Thoracic aorta (tissue), 2 donors: ENCODE results near the gene CTCFL. TPM values are rescaled to one million over a fixed set of nuclear protein-coding genes. Genes with fewer than 3 reads are reported as not detected.

ENCODE experiments used
- ATAC-seq: fragments of 150-250 bp; one replicate; pipeline ENCODE4 v1.8.0; 2017; ENCODE audit warnings: low read depth; ENCODE audit not compliant: insufficient number of reproducible peaks, low FRiP score
- DNase-seq: peaks from one replicate; pipeline ENCODE4 v3.0.0-alpha.2; 2020; ENCODE audit warnings: low spot score
- H3K27ac ChIP-seq, 2 donors: fragments of 200-600 bp; sonication (generic); 1 replicate in 1 of 2; 2 replicates in 1 of 2; pipeline ENCODE4 v1.5.1; 2016; ENCODE audit warnings: mild to moderate bottlenecking in 2 of 2, moderate library complexity in 2 of 2
- H3K27me3 ChIP-seq: fragments of 200-600 bp; sonication (generic); replicated peaks from 2 replicates; pipeline ENCODE4 v1.6.0; 2016; ENCODE audit warnings: mild to moderate bottlenecking; ENCODE audit not compliant: insufficient read depth
- H3K36me3 ChIP-seq: fragments of 200-600 bp; sonication (generic); one replicate; pipeline ENCODE4 v1.5.1; 2016
- H3K4me1 ChIP-seq, 2 donors: fragments of 200-600 bp; sonication (generic); 1 replicate in 1 of 2; 2 replicates in 1 of 2; pipeline versions ENCODE4 v1.5.1 to v1.6.0; 2016; ENCODE audit warnings: low read depth in 2 of 2, mild to moderate bottlenecking in 1 of 2; ENCODE audit not compliant: control insufficient read depth in 1 of 2
- H3K4me3 ChIP-seq: fragments of 200-600 bp; sonication (generic); 2 replicates; pipeline ENCODE4 v1.5.1; 2016; ENCODE audit warnings: mild to moderate bottlenecking
- H3K9me3 ChIP-seq: fragments of 200-600 bp; sonication (generic); 2 replicates; pipeline ENCODE4 v1.5.1; 2016
- total RNA-seq, 2 donors: library from RNA; depleted of rRNA; stranded (reverse); fragments of >200 nt; gene quantifications; one replicate each; pipeline versions ENCODE4 v1.1.0 to v1.2.3, GENCODE V29; 2016
- TF ChIP-seq, protein P1 (sequence below): fragments of 200-600 bp; sonication (generic); IDR thresholded peaks from one replicate; pipeline ENCODE4 v1.5.1; 2019; ENCODE audit warnings: antibody characterized with exemption

CTCFL gene
- total RNA-seq, 2 donors from 2014 or later, result not detected

GRCh38 chr20:57526087-57526884 is 1.3 kb upstream of the CTCFL start:
- Histone ChIP-seq H3K27ac (no peak overlapping the region), H3K27me3 (no peaks in the 10 kb centered on the region), H3K36me3 (no peaks in the 10 kb centered on the region), H3K4me3 (no peak overlapping the region), H3K9me3 (no peaks in the 10 kb centered on the region), H3K4me1 (no peaks in the 10 kb centered on the region)
- no peak for DNase-seq
- TF ChIP-seq, protein P1, sequence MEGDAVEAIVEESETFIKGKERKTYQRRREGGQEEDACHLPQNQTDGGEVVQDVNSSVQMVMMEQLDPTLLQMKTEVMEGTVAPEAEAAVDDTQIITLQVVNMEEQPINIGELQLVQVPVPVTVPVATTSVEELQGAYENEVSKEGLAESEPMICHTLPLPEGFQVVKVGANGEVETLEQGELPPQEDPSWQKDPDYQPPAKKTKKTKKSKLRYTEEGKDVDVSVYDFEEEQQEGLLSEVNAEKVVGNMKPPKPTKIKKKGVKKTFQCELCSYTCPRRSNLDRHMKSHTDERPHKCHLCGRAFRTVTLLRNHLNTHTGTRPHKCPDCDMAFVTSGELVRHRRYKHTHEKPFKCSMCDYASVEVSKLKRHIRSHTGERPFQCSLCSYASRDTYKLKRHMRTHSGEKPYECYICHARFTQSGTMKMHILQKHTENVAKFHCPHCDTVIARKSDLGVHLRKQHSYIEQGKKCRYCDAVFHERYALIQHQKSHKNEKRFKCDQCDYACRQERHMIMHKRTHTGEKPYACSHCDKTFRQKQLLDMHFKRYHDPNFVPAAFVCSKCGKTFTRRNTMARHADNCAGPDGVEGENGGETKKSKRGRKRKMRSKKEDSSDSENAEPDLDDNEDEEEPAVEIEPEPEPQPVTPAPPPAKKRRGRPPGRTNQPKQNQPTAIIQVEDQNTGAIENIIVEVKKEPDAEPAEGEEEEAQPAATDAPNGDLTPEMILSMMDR, result no peak
- no peak for ATAC-seq

DNA sequence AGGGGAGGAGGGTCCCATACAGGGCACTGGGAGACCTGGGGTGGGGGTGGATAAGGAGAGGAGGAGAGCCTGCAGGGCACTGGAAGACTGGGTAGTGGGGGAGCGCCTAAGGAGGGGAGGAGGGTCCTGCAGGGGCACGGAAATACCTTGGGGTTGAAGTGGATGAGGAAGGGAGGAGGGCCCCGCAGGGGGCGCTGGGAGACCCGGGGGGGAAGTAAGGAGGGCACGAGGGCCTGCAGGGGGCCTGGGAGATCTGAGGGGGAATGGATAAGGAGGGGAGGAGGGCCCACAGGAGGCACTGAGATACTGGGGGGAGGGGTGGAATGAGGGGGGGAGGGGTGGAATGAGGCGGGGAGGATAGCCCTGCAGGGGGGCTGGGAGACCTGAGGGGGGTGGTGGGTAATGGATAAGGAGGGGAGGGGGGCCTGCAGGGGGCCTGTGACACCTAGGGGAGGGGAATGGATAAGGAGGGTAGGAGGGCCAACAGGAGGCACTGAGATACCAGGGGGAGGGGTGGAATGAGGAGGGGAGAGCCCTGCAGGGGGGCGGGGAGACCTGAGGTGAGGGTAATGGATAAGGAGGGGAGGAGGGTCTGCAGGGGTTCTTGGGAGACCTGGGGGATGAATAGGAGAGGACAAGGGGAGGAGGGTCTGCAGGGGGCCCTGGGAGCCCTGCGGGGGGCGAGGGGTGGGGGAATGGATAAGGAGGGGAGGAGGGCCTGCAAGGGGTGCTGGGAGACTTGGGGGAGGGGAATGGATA is 567 bp upstream of the CTCFL start:
- Histone ChIP-seq H3K27ac (no peak overlapping the region), H3K4me1 (no peaks in the 10 kb centered on the region), H3K27me3 (no peaks in the 10 kb centered on the region), H3K9me3 (no peaks in the 10 kb centered on the region), H3K36me3 (no peaks in the 10 kb centered on the region), H3K4me3 (no peak overlapping the region)
- no peak for DNase-seq
- no peak for ATAC-seq
- TF ChIP-seq, protein P1, result no peak

GRCh38 chr20:57523782-57524181 is 1.2 kb downstream of the CTCFL start:
- no peaks in the 10 kb centered on the region for H3K4me1 ChIP-seq
- no peaks in the 10 kb centered on the region for H3K9me3 ChIP-seq
- DNase-seq (no peak), ATAC-seq (no peak)
- no peak overlapping the region for H3K4me3 ChIP-seq
- no peaks in the 10 kb centered on the region for H3K36me3 ChIP-seq
- H3K27me3 ChIP-seq, result no peaks in the 10 kb centered on the region
- TF ChIP-seq, protein P1, result no peak
- H3K27ac ChIP-seq, result no peak overlapping the region

DNA sequence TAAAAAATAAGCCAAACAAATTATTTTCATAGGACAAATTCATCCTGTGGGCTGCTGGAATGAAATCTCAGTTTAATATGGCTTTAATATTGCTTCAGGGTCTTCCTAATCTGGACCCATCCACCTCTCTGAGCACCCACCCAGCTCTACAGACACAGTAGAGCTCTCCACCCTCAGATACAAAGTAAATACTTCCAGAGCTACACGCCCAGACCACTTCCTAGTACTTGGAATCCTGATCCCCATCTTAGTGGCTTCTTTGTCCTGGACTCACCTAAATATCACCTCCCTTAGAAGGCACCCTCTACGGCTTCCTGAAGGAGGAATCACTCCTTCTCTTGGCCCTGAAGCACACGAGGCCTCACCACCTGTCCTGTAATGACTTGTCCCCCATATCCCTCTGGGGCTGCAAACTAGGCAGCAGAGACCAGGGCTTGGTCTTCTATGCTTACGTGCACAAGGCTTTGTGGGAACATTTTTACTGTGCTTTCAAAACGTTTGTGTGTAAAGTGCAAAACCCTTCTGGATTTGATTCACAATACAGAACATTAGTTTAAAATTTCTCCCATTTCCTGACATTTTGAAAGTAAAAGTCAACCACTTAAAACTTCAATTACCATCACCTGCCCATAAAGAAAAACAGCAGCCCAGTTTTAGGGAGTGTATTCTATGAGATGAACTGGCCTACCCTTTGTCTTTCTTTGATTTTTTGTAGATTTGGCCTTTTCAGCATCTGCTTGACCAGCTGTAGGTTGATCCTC is 2.4 kb downstream of the CTCFL start:
- H3K4me1 ChIP-seq, result no peaks in the 10 kb centered on the region
- no peaks in the 10 kb centered on the region for H3K9me3 ChIP-seq
- H3K27me3 ChIP-seq, result no peaks in the 10 kb centered on the region
- no peak overlapping the region for H3K4me3 ChIP-seq
- no peaks in the 10 kb centered on the region for H3K36me3 ChIP-seq
- DNase-seq, result no peak
- TF ChIP-seq, protein P1, result no peak
- no peak for ATAC-seq
- H3K27ac ChIP-seq, result no peak overlapping the region

DNA sequence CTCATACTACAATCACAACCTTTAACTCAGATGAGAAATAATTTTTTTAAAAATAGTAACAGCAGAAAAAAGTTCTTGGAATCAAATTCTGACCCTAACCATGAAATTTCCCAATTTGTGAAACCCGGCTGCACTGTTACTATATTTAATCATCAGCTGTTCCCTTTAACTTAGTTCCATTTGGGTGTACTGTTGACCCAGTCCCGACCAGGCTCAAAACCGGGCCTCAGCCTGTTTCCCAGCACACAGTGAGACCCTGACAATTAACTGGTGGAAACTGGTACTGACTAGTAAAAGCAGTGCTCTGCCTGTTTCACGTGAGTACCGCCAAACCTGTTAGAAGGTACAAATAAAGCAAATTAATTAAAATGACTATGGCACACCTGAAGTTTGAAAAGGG is 7.0 kb downstream of the CTCFL start:
- Histone ChIP-seq H3K36me3 (no peaks in the 10 kb centered on the region), H3K27ac (no peak overlapping the region), H3K4me1 (no peaks in the 10 kb centered on the region), H3K9me3 (no peaks in the 10 kb centered on the region), H3K27me3 (no peaks in the 10 kb centered on the region), H3K4me3 (no peak overlapping the region)
- no peak for ATAC-seq
- DNase-seq, result no peak
- TF ChIP-seq, protein P1, result no peak
